ENCODE measurements around the gene ETV5.
A peak's percentile ranks its signal among the peaks of the same experiment; 100 is the strongest.

ETV5 gene

GRCh38 chr3:186004209-186004608 lies 104.7 kb downstream of the ETV5 start:
- DNase-seq (ENCODE audit: low spot score), result no peak
- TF ChIP-seq CTCF (IDR thresholded peaks at IDR 0.05; ENCODE audit: extremely low read depth, missing control alignments), result no peak

DNA sequence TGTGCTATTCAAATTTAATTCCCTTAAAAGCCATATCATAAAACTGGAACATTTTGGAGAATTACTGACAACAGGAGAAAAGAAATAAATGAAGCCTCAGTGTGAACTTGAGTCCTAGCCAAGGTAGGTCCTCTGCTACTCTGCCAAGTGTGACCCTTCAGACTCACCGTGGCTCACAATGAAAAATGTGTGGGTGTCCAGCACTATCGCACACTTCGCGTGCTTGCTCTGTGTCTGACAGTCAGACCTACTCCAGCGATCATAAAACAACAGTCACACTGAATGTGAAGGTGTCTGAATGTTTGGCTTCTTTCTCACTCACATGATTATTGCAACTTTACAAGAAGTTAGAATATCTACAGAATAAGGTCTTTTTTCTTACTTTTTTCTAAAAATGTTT lies 105.3 kb downstream of the ETV5 start:
- peak; percentile 42 for DNase-seq (ENCODE audit: low spot score)
- TF ChIP-seq CTCF (IDR thresholded peaks at IDR 0.05; ENCODE audit: extremely low read depth, missing control alignments), result no peak

GRCh38 chr3:186002884-186003472 lies 105.9 kb downstream of the ETV5 start:
- DNase-seq (ENCODE audit: low spot score), result no peak

GRCh38 chr3:186001842-186002241 lies 107.0 kb downstream of the ETV5 start:
- DNase-seq (ENCODE audit: low spot score), result no peak
- no peak for TF ChIP-seq CTCF (IDR thresholded peaks at IDR 0.05; ENCODE audit: extremely low read depth, missing control alignments)

More at GRCh38 chr3:186002884-186003472, 105.9 kb downstream of the ETV5 start:
- no peak for TF ChIP-seq CTCF (IDR thresholded peaks at IDR 0.05; ENCODE audit: extremely low read depth, missing control alignments)

- DNase-seq (ENCODE audit: low spot score), result no peak
- TF ChIP-seq CTCF (IDR thresholded peaks at IDR 0.05; ENCODE audit: extremely low read depth, missing control alignments), result no peak
Measured at GRCh38 chr3:185999221-185999620, 109.7 kb downstream of the ETV5 start.

DNA sequence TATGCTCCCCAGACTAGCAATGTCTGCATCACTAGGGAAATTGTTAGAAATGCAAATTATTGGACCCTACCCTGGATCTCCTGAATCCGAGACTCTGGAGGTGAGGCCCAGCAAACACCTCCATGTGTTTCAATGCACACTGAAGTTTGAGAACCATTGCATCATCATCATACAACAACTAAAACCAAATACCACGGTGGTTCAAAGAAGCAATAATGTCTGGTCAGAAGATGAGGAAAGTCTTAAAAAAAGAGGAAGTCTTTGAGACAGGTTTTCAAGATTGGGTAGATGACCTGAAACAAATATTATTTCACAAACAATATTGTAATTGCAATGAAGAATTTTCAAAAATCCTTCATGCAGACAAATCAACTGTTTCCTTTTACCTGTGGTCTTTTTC lies 110.8 kb downstream of the ETV5 start:
- no peak for DNase-seq (ENCODE audit: low spot score)
- TF ChIP-seq CTCF (IDR thresholded peaks at IDR 0.05; ENCODE audit: extremely low read depth, missing control alignments), result no peak

DNA sequence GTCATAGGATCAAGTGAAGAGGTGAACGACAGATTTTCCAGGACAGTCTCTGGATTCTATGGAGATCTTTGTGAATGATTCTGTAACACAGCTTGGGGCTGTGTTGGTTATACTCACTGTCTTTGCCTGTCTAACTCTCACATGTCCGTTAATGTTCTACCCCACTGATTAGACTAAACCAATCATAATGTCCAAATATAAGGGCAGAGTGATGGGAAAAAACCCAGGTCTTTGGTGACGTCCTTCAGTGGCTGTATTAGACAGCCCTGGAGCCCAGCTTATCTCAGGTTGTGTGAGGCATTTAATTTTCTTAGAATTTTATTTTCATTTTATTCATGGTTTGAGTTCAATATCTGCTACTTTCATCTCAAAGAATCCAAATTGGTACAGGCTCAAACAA lies 111.8 kb downstream of the ETV5 start:
- DNase-seq (ENCODE audit: low spot score), result no peak
- TF ChIP-seq CTCF (IDR thresholded peaks at IDR 0.05; ENCODE audit: extremely low read depth, missing control alignments), result no peak

Measured in GM20000 (cell line).